DMS153 treated with DMSO at 0.1 percent for 48 hours (cell line): ENCODE results near the gene TIMD4.
"Not testable (repeated sequence)": the region's sequence is repeated elsewhere in the genome, so short reads cannot be mapped to it uniquely, and the experiment has no call there.

Experiments
- DNase-seq: peaks from one replicate; lab custom pipeline; 2025; ENCODE audit not compliant: unreplicated experiment; lab: John Stamatoyannopoulos, UW

Gene TIMD4

DNA sequence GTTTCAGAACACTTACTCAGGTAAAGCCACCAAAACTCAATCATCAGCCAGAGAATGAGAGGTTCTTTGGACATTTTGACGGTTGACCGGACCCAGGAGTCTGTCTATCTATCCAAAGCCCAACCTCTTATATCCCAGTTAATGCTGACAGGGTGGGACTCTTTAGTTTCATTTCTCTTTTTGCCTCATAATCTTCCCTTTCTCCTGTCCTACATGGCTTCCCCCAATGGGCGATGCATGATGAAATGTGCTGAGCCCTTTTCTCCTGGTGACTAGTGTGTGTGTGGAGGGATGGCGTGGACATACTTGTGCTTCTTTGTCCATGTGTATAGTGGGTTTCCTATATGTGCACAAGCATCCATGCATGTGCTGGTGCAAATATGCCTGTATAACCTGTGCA lies at the start of gene TIMD4:
TSS of gene TIMD4 (minus strand) at position 102 of the 400 bp plus-strand sequence. CDS start at position 74, 28 bp downstream.
- no peak for DNase-seq

DNA sequence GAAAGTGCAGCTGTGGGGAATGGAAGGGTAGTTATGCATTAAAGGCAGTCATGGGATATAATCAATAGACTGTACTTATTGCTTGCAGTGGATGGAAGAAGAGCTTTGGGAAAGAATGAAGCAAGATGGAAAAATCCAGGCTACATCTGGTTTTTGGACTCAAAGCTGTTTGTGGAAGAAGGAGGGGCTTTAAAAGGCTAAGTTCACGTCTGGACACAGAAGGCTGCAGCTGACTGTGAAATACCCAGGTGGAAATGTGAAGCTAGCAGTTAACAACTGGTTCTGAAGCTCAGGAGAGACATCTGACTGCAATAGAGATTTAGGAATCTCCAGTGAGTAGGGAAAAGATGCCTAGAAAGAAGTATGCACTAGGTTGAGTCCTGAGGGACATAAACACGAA lies 43.2 kb upstream of the TIMD4 start:
- DNase-seq: no peak

- DNase-seq: no peak
Measured at GRCh38 chr5:157004893-157005551, 42.0 kb upstream of the TIMD4 start.

DNA sequence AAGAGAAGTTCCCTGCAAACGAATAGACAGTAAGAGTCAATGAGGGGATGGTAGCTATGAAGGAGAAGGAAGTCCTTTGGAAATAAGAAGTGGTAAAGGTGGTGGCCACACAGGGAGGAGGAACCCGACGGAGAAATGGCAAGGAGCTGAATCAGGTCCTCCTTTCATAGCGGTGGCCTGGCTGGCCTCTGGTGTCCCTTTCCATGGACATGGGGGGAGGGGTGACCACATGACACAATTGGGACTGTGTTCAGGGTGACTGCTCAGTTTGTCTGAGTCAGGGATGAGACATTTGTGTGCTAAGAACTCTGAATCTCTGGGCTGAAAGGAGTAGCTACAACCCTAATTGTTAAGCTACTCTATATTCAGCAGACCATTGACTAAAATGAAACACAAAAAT lies 28.7 kb upstream of the TIMD4 start:
- no peak for DNase-seq

- no peak for DNase-seq
Measured at GRCh38 chr5:156984064-156984463, 21.0 kb upstream of the TIMD4 start.

DNA sequence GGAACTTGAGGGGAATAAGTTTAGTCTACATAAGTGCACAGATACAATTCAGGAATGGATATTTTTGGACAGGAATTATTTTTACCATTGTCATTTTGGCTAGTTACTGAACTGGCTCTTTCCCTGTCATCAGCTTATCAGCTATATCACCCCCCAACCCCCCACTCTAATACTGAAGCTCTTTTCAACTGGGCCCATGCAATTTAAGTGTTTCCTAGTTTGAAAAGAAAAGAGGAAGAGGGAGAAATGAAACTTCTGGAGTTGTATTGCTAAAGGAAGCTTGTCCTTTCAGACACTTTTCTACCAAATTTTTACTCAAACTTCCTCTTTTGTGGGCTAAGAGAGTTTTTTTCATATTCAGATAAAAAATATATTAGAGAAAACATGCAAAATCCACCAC lies 18.5 kb upstream of the TIMD4 start:
- DNase-seq: no peak

GRCh38 chr5:156974328-156974727 lies 11.3 kb upstream of the TIMD4 start:
- no peak for DNase-seq

DNA sequence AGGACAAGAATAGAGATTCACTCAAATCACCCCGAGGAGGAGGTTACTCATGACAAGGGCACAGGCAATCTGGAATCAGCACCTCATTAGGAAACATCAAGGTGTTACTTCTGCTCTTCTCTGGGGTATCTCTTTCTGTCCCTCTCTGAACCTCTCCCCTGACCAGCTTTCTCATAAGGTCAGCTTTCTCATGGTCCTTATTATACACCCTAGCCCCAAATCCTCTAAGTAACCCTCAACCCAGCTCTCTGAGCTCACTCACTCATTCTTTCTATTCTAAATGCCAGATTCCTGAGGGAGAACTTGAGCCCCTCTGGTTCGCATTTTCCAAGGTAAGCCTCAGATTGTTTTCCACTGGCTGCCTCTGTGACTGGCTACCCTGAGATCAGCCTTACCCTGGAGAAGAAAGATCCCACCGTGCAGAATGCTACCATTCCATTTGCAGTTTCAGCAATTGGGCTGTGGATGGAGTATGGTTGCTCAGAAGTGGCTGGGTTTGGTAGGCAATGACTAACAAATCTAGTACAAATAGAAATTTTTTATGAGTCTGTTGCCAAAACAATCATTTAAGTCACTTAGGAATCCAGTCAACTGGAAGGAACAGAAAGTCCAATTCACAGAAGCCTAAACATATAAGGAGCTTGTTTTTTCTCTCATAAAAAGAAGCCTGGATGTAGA lies 9.0 kb upstream of the TIMD4 start:
- no peak for DNase-seq

DNA sequence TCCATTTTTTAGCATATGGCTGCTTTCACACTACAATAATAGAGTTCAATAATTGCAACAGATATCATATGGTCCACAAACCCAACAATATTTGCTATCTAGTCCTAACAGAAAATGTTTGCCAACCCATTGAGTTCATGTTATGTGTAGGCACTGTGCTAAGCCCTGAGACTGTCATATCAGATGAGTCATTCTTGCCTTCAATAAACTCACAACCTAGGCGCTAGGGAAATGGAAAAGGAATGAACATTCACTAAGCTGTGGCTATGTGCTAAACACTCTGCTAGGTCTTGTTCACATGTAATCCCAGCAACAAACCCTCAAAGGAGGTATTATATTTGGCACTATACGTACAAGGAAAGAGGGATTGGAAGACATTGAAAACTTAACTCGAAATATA lies 8.4 kb upstream of the TIMD4 start:
- DNase-seq: no peak

DNA sequence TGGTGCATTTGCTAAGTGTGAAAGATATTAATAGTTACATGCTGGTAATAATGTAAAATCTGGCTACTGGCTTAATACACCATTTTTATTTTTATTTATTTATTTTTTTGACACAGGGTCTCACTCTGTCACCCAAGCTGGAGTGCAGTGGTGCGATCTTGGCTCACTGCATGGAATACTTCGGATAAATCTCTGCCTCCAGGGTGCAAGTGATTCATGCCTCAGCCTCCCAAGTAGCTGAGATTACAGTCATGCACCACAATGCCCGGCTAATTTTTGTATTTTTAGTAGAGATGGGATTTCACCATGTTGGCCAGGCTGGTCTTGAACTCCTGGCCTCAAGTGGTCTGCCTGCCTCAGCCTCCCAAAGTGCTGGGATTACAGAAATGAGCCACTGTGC lies 4.4 kb upstream of the TIMD4 start:
- not testable (repeated sequence) for DNase-seq

- no peak for DNase-seq
Measured at GRCh38 chr5:156956321-156956720, 6.7 kb downstream of the TIMD4 start.

DNA sequence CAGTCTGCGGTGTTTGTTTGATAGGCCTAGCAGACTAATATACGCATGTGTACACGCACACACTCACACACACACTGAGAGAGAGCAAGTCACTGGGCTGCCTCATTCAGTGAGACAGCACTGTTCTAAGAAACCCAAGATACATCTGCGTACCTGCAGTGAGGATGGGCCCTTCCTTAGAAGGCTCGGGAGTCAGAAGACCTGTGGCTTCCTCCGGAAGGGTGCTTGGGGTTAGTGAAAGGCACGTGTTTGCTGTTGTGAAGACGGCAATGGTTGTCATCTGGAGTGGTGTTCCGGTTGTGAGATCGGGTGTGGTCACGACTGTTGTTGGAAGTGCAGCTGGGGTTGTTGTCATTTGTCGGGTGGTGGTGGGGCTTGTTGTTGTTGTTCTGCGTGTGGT lies 11.7 kb downstream of the TIMD4 start:
- no peak for DNase-seq

GRCh38 chr5:156950716-156951115 lies 12.3 kb downstream of the TIMD4 start:
- DNase-seq: no peak

- no peak for DNase-seq
Measured at GRCh38 chr5:156949424-156949823, 13.6 kb downstream of the TIMD4 start.

DNA sequence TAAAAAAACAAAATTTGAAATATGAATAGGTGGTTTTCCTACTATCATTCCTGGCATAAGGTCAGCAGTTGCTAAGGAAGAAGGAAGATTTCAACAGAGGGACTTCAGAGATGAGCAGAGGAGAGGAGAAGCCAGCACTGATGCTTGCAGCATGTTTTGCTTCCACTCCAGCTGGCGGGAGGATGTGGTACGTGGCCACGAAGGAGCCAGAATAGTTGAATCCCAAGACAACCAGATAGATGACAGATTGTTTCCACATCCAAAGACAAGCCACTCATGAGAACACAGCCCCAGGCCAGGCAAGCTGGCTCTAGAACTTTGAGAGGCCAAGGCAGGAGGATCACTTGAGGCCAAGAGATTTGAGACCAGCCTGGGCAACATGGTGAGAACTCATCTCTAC lies 15.1 kb downstream of the TIMD4 start:
- DNase-seq: no peak

GRCh38 chr5:156942064-156942463 lies 21.0 kb downstream of the TIMD4 start:
- no peak for DNase-seq

- DNase-seq: not testable (repeated sequence)
Measured at GRCh38 chr5:156940462-156940861, 22.6 kb downstream of the TIMD4 start.

GRCh38 chr5:156936972-156937371 lies 26.1 kb downstream of the TIMD4 start:
- no peak for DNase-seq

GRCh38 chr5:156934450-156935211 lies 28.4 kb downstream of the TIMD4 start:
- DNase-seq: no peak

GRCh38 chr5:156929366-156929948 lies 33.6 kb downstream of the TIMD4 start:
- DNase-seq: no peak

- no peak for DNase-seq
Measured at GRCh38 chr5:156927545-156927944, 35.5 kb downstream of the TIMD4 start.

GRCh38 chr5:156925767-156926166 lies 37.3 kb downstream of the TIMD4 start:
- DNase-seq: not testable (repeated sequence)
